HS-27A (cell line): ENCODE measurements around the gene SRR.

ENCODE experiments used
- DNase-seq: peaks from one replicate; pipeline ENCODE4 v3.0.0-alpha.2; 2012; ENCODE audit warnings: low read depth, missing footprints

The SRR gene

GRCh38 chr17:2343421-2343820, 39.7 kb downstream of the SRR start:
- DNase-seq, result no peak

GRCh38 chr17:2344528-2344927, 40.8 kb downstream of the SRR start:
- no peak for DNase-seq

GRCh38 chr17:2346475-2346874, 42.7 kb downstream of the SRR start:
- no peak for DNase-seq

GRCh38 chr17:2347805-2348685, 44.3 kb downstream of the SRR start:
- DNase-seq, result no peak

- no peak for DNase-seq
Observed at GRCh38 chr17:2351269-2351668, 47.5 kb downstream of the SRR start.

GRCh38 chr17:2354311-2354710, 50.6 kb downstream of the SRR start:
- no peak for DNase-seq

GRCh38 chr17:2357237-2357636, 53.5 kb downstream of the SRR start:
- DNase-seq, result no peak

- DNase-seq, result no peak
Observed at GRCh38 chr17:2357931-2358434, 54.2 kb downstream of the SRR start.

GRCh38 chr17:2361010-2361760, 57.4 kb downstream of the SRR start:
- no peak for DNase-seq

- DNase-seq, result no peak
Observed at GRCh38 chr17:2362016-2362415, 58.3 kb downstream of the SRR start.

- no peak for DNase-seq
Observed at GRCh38 chr17:2362416-2362815, 58.7 kb downstream of the SRR start.

GRCh38 chr17:2362881-2363280, 59.1 kb downstream of the SRR start:
- no peak for DNase-seq

GRCh38 chr17:2363318-2363717, 59.6 kb downstream of the SRR start:
- DNase-seq, result no peak

GRCh38 chr17:2363851-2364762, 60.4 kb downstream of the SRR start:
- DNase-seq, result no peak

GRCh38 chr17:2364763-2365116, 61.0 kb downstream of the SRR start:
- DNase-seq, result no peak

GRCh38 chr17:2365132-2365531, 61.4 kb downstream of the SRR start:
- DNase-seq, result no peak

GRCh38 chr17:2366747-2367494, 63.2 kb downstream of the SRR start:
- DNase-seq, result no peak

- DNase-seq, result no peak
Observed at GRCh38 chr17:2368359-2368758, 64.6 kb downstream of the SRR start.

GRCh38 chr17:2369039-2369438, 65.3 kb downstream of the SRR start:
- DNase-seq, result no peak

GRCh38 chr17:2369551-2370210, 65.9 kb downstream of the SRR start:
- no peak for DNase-seq

GRCh38 chr17:2370211-2370589, 66.5 kb downstream of the SRR start:
- DNase-seq, result no peak
